Measurements from ENCODE around the gene ACER3. TPM values are rescaled to one million over a fixed set of nuclear protein-coding genes. Genes with fewer than 3 reads are reported as not detected.
"Not testable (repeated sequence)": the region's sequence is repeated elsewhere in the genome, so short reads cannot be mapped to it uniquely, and the experiment has no call there.

Gene ACER3
- total RNA-seq, 1 donor from 2014 or later, result 19.4 TPM

DNA sequence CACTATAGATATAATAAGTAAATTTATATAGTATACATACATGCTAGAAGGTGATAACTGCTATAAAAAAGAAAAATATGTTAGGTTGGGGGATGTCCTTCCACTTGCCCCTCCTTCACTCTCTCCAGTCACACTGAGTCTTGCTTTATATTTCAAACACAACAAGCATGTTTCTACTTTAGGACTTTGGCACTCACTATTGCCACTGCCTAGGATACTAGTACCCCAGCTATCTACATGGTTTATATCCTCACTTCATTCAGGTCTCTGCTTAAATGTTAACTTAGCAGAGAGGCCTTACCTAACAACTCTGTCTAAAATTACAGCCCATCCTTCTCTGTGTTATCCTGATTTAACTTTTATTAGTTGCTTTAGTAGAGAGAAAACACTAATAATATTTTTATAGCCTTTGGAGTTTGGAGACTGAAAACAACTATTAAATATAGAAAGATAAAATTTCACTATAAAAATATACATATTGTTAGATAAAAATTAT is 134.4 kb downstream of the ACER3 start:
- DNase-seq (ENCODE audit: low read depth), result no peak

DNA sequence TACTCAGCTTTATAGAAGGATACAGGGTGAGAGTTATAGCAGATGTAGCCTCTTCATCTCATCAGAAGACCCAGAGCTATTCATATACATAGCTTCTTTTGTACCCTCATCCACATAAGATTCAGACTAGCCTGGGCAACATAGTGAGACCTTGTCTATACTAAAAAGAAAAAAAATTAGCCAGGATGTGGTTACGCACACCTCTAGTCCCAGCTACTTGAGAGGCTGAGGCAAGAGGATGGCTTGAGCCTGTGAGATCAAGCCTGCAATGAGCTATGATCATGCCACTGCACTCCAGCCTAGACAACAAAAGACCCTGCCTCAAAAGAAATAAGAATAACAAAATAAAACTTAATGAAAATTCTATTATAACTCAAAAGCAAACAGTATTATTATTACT is 136.8 kb downstream of the ACER3 start:
- DNase-seq (ENCODE audit: low read depth), result no peak

DNA sequence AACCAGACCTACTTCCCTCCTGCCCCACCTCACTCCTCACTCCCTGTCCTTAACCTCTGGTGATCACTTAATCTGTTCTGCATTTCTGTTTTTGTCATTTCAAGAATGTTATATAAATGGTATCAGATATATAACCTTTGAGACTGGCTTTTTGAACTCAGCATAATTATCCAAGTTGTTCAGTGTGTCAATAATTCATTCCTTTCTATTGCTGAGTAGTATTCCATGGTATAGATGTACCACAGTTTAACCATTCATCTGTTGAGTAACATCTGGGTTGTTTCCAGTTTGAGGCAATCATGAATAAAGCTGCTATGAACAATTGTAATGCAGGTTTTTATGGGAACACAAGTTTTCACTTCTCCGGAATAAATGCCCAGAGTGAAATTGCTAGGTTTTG is 138.9 kb downstream of the ACER3 start:
- DNase-seq (ENCODE audit: low read depth), result no peak

DNA sequence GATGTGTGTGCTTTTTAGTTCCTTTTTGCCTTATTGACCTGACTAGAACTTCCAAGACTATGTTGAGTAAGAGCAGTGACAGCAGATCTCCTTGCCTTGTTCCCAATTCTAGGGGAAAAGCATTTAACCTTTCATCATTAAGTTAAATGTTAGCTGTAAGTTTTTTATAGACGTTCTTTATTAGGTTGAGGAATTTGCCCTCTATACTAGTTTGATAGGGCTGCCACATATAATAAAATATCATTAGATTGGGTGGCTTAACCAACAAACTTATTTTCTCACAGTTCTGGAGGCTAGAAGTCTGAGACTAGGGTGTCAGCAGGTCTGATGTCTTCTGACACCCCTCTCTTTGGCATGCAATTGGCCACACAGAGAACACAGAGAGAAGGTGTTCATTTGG is 140.9 kb downstream of the ACER3 start:
- no peak for DNase-seq (ENCODE audit: low read depth)

DNA sequence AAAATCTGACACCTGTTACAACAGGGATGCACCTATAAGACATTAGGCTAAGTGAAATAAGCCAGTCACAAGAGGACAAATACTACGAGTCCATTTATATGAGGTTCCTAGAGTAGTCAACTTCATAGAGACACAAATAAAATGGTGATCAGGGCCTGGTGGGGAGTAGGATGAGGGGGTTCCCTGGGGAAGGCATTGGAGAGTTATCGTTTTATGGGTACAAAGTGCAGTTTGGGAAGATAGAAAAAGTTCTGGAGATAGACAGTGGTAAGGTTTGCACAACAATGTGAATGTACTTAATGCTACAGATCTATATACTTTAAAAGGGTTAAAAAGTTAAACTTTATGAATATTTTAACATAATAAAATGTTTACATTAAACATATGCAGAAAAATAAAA is 142.1 kb downstream of the ACER3 start:
- DNase-seq (ENCODE audit: low read depth), result no peak

DNA sequence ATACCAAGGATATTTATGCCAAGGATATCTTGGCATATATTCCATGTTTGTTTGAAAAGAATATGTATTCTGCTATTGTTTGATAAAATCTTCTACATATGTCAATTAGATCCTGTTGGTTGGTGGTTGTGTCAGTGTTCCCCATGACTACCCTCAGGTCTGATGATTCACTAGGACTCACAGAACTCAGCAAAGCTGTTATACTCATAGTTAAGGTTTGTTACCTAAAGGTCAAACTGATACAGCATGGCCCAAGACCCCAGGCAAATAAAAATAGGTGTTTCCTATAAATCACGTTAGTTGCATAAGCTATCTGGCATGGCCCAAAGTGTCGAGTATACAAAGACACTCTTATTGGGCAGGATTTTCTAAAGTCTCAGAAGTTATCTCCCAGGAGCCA is 143.2 kb downstream of the ACER3 start:
- peak; percentile 80 for DNase-seq (ENCODE audit: low read depth)

DNA sequence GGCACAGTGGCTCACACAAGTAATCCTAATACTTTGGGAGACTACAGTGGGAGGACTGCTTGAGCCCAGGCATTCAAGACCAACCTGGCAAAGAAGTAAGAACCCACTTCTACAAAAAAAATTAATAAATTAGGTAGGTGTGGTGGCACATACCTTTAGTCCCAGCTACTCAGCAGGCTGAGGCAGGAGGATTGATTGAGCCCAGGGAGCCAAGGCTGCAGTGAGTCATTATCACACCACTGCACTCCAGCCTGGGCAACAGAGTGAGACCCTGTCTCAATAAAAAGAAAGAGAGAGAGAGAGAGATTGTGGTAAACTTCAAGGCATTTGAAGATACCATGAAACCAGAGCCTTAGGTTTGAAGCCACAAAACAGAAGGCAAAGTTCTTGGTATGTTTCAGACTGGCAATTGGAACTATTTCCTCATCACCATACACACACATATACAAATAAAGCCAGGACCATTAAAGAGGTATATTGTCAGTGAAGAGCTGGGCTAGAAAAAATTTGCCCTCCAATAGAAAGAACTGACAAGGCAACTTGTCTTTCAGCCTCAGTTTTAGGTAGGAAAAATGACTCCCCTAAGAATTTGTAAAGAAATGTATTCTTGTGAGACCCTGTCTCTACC is 148.9 kb downstream of the ACER3 start:
- DNase-seq (ENCODE audit: low read depth), result no peak

DNA sequence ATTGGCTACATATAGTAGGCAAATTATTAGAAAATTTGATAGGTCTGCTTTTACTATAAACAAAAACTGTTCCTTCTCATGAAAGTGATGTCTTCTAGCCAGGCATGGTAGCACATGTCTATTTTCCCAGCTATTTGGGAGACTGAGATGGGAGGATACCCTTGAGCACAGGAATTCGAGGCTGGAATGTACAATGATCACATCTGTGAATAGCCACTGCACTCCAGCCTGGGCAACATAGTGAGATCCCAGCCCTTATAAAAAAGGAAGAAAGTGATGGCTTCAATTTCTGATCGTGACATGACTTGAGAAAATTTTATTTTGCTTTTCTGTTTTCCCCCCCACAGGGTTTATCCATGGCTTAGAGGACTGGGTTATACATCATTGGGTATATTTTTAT is 154.0 kb downstream of the ACER3 start:
- DNase-seq (ENCODE audit: low read depth), result no peak

DNA sequence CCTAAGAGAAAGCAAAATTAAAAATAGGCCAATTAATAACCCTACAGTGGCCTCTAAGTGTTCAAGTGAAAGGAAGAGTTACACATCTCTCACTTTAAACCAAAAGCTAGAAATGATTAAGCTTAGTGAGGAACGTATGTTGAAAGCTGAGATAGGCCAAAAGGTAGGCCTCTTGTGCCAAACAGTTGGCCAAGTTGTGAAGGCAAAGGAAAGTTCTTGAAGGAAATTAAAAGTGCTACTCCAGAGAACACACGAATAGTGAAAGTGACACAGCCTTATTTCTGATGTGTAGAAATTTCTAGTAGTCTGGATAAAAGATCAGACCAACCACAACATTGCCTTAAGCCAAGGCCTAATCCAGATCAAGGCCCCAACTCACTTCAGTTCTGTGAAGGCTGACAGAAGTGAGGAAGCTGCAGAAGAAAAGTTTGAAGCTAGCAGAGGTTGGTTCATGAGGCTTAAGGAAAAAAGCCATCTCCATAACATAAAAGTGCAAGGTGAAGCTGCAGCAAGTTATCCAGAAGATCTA is 157.7 kb downstream of the ACER3 start:
- DNase-seq (ENCODE audit: low read depth), result not testable (repeated sequence)

DNA sequence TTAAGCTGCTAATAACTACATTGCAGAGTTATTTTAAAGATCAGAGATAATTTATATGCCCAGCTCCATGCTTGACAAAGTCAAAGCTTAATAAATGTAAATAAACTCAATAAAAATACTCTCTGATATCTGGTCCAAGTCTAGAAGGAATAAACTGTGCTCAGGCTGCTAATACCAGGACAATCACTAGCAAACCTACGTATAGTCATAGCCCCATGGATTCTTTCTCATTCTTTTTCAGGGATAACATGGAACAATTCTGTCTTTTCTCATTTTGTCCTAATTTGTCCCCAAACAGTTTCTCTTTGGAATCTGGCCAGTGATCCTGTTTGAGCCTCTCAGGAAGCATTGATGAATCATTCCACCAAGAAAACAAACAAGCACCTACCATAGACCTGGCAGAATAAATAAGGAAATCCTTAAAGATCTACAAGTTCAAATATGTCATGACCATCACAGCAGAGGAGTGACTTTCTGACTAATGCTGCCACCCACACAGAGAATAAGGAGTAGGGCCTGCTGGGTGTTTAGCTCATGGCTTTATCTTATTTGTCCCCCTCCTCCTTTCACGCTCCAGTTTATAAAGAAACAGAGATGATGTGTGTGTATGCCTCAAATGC is 159.4 kb downstream of the ACER3 start:
- DNase-seq (ENCODE audit: low read depth), result peak; percentile 90

DNA sequence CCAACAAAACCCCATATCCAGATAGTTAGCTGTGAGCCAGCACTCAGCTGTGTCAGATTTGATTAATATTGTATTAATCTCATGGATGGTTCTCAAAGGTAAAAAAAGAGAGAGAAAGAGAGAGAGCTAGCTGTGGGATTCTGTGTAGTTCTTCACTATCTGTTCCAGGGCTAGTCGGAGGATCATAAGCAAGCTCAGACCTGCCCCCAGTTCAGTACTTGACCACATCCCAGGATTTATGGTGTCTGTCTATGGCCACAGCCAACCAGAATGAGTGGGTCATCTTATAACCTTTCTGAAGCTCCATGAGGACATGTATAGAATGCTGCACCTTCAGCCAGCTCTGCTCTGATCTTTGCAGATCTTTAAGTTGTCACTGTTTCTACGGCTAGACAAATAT is 160.0 kb downstream of the ACER3 start:
- no peak for DNase-seq (ENCODE audit: low read depth)

DNA sequence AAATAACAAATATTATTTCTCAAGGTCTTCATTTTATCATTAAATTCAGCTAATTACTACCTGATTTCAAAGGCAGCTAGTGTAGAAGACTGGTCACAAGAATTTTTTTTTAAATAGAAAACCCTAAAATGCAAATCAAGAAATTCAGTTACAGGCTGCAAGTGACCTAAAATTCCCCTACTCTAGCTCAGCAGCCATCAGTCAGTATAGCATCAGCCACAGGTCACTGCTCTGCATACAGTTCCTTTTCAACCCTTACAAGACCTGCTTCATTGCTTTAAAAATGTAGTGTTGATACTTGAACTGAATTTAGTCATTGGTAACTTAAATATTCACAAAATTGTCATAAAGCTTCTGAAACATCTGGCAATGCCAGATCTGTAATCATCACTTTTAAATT is 164.0 kb downstream of the ACER3 start:
- DNase-seq (ENCODE audit: low read depth), result no peak

DNA sequence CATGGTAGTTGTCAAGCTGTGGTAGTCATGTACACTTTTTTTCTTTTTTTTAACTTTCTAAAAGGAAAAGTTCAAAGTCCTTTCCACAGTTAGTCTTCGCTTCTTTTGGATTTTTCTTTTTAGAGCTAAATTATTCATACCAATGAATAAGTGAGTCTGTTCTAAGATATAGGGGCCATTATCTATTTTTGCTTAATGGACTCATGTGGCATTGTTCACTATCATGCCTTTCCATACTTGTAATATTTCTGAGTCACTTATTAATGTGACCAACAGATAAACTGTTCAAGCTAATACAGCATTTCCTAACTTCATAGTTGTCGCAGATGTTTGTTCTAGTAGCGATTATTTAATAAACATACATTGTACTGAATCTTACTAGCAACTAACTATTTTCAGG is 165.5 kb downstream of the ACER3 start:
- no peak for DNase-seq (ENCODE audit: low read depth)

DNA sequence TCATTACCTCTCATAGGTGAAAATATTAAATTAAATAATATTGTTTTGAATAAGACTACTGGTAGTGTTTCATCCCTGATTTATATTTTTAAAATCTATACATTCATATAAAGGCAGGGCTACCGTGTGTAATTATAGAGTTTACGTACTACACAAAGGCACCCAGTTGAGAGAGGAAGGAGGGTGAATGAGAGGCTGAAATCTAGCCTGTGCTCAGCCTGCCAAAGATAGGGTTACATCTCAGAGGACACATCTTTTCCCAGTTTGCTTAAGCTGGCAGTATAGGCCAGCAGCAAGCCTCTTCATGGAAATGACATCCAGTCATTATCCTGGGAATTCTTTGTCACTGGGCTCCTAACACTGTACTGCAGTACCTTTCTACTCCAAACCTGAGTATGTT is 166.0 kb downstream of the ACER3 start:
- no peak for DNase-seq (ENCODE audit: low read depth)

DNA sequence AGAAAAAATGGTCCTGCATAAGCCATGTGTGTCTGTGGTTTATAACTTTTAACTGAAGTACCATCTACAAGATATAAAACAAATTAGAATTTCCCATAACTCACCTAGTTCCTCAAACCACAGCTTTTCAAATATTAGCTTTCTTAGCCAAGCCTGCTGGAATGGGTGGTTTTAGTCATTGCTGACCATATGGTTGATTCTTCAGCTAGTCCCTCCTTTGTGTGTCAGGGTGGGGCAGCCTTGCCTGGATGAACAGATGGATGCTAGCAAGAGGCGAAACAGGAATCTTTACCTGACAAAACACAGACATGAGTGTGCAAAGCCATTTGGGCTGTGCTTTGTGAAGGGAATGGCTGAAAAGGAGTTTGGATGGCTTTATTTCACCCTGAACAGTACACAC is 166.6 kb downstream of the ACER3 start:
- DNase-seq (ENCODE audit: low read depth), result no peak

DNA sequence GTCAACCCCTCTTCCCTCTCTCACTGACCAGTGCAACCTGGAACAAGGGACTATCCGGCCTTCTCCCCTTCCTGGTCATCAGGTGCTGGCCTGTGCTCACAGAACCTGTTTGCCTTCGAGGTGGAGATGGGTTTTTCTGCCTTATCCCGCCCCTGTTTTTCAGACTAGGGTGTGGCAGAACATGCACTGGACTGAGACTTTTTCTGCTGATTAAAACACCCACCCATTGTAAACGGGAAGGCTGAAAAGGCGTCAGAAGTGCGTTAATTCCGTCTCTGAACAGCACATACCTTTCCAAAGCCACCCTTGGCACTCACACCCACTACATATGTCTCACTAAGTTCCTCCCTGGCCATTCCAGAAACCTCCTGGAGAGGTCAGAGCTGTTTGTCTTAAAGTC is 169.1 kb downstream of the ACER3 start:
- DNase-seq (ENCODE audit: low read depth), result no peak

DNA sequence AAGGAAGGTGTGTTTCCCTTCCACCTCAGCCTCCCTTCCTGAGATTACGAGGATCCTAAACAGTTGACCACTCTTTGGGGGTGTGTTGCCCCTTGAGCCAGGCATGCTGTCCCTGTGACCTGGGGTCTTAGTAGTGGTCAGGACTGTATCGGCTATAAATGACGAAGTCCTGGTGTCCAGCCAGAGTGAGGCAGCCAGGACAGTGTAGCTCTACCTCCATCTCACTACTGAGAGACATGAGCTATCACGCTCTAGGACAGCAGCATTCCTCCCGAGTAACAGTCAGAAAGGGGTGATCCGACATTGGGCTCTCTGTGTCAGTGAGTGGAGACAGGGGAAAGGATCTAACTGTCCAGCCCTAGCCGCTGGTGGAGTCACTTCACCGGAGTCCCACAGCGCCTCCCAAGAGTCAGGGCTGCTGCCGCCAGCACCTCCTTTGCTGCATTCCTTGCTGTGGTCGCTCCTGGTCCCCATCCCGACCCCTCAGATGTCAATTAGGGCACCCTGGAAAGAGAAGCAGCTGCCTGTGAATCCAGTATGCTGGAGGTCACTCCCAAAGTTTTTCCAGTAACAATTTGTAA is 170.2 kb downstream of the ACER3 start:
- DNase-seq (ENCODE audit: low read depth), result no peak

DNA sequence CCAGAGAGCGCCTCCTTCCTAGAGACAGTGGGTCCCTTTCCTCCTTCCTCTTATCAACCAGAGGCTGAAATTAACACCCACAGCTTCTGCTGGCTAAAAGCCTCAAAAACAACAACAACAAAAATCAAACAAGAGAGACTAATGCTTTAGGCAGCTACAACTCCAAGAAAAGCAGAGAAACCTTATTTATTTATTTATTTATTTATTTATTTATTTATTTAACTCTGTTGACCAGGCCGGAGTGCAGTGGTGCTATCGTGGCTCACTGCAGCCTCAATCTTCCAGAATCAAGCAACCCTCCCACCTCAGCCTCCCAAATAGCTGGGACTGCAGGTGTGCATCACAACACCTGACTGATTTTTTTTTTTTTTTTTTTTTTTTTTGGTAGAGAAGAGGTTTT is 170.9 kb downstream of the ACER3 start:
- DNase-seq (ENCODE audit: low read depth), result no peak

DNA sequence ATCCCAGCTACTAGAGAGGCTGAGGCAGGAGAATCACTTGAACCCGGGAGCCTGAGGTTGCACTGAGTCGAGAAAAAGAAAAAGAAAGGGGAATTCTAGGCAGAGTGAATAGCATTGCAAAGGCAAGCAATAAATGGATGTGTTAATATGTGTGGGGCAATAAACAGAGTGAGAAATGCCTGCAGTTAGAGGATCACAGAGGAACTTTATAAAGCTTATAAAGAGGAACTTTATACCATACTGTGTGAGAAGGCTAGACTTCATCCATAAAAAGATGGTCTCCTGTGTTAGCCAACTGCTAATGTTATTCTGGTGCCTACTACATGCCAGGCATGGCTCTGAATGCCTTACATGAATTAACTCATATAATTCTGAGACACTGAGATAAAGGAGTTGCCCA is 174.3 kb downstream of the ACER3 start:
- DNase-seq (ENCODE audit: low read depth), result no peak

DNA sequence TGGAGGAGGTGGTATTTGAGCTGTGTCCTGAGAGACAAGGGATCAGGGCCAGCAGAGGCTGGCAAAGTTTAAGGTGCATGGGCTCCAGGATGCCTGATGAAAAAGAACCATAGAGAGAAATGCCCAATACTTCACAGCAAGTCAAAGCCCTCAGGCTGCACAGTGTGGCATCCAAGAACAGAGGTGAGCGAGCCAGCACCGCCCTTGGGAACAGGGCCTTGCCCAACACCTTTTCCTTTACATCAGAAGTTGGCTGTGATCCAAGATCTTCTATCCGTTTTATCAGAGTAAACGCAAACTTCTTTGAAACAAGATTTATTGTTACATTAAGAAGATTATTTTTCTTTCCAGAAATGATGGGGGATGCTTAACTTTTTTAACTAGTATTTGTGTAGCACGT is 174.9 kb downstream of the ACER3 start:
- no peak for DNase-seq (ENCODE audit: low read depth)

DNA sequence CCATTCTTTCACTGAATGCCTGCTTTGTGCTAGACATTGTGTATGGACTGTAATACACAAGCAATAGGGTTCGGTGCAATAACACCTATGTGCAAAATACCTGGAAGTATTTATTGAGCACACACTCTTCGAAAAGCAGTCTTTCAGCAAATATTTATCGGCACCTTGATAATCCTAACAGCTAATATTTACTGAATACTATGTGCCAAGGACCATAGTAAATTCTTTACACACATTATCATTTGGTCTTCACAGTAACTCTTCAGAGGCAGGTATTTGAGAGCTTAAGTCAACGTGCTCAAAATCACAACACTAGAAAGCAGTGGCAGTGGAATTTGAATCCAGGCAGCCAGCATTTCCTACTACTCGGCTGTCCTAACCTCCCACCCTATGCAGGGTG is 175.7 kb downstream of the ACER3 start:
- no peak for DNase-seq (ENCODE audit: low read depth)

DNA sequence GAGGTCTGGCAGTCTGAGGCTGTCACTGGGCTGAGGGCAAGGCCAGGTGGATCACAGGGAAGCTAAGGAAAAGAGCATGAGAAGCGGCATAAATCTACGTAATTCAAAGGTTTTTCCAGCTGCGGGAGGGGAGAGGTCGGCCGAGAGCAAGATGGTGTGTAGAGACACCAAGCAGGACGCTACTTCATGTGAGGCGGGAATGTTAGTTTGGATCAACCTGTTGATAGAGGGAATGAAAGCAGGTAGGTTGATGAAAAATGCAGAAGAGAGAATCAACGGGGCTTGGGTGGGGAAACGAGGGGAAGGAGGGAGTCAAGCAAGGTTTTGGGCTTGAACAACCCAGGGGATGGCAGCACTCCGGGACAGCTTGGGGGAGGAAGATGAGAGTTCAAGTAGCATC is 176.3 kb downstream of the ACER3 start:
- no peak for DNase-seq (ENCODE audit: low read depth)
